Coronary artery (tissue), 2 donors: Measurements from ENCODE around the gene VEGFC.

Experiments used
- DNase-seq: peaks from one replicate; pipeline ENCODE4 v3.0.0-alpha.2; 2017; ENCODE audit warnings: low spot score
- H3K27ac ChIP-seq, 2 donors: fragments of 200-600 bp; sonication (generic); one replicate each; pipeline ENCODE4 v1.5.1; 2016 to 2019
- H3K4me3 ChIP-seq: fragments of 200-600 bp; sonication (generic); 2 replicates; pipeline ENCODE4 v1.5.1; 2016; ENCODE audit warnings: mild to moderate bottlenecking, moderate library complexity
- CTCF ChIP-seq: fragments of 200-600 bp; sonication (generic); IDR thresholded peaks from one replicate; pipeline ENCODE4 v1.5.1; 2019; ENCODE audit warnings: antibody characterized with exemption

Gene VEGFC

GRCh38 chr4:176676901-176677300 lies 115.8 kb downstream of the VEGFC start:
- Histone ChIP-seq H3K27ac (no peak overlapping the region), H3K4me3 (no peak overlapping the region)
- DNase-seq, result no peak
- TF ChIP-seq CTCF, result no peak

- Histone ChIP-seq H3K4me3 (no peak overlapping the region), H3K27ac (no peak overlapping the region)
- no peak for DNase-seq
- TF ChIP-seq CTCF, result no peak
These were observed 116.9 kb downstream of the VEGFC start for GRCh38 chr4:176675810-176676209.

- TF ChIP-seq CTCF, result no peak
- no peak for DNase-seq
- no peak overlapping the region for H3K4me3 ChIP-seq
- no peak overlapping the region for H3K27ac ChIP-seq
These were observed 121.2 kb downstream of the VEGFC start for GRCh38 chr4:176671532-176671931.

GRCh38 chr4:176668324-176668723 lies 124.4 kb downstream of the VEGFC start:
- DNase-seq, result no peak
- H3K27ac ChIP-seq, result no peak overlapping the region
- TF ChIP-seq CTCF, result no peak
- H3K4me3 ChIP-seq, result no peak overlapping the region

- no peak for TF ChIP-seq CTCF
- H3K4me3 ChIP-seq, result no peak overlapping the region
- DNase-seq, result no peak
- no peak overlapping the region for H3K27ac ChIP-seq
These were observed 127.8 kb downstream of the VEGFC start for GRCh38 chr4:176664964-176665363.

- TF ChIP-seq CTCF, result no peak
- H3K4me3 ChIP-seq, result no peak overlapping the region
- H3K27ac ChIP-seq, result no peak overlapping the region
- DNase-seq, result no peak
These were observed 132.2 kb downstream of the VEGFC start for GRCh38 chr4:176660561-176660960.

- H3K27ac ChIP-seq, result no peak overlapping the region
- DNase-seq, result no peak
- H3K4me3 ChIP-seq, result no peak overlapping the region
- TF ChIP-seq CTCF, result no peak
These were observed 136.6 kb downstream of the VEGFC start for GRCh38 chr4:176656108-176656507.
